H1 (cell line): Measurements from ENCODE around the gene COL20A1. TPM values are rescaled to one million over a fixed set of nuclear protein-coding genes. Genes with fewer than 3 reads are reported as not detected.
A peak's percentile ranks its signal among the peaks of the same experiment; 100 is the strongest.

ENCODE experiments used
- CTCF ChIA-PET: fragments of 300-600 bp; sonication (Branson Sonifier 250); formaldehyde crosslinking; loops from one replicate; lab custom pipeline; 2021; ENCODE audit not compliant: partially characterized antibody; lab: Charles Lee
- POLR2A ChIA-PET: fragments of 300-600 bp; sonication (Branson Sonifier 250); formaldehyde crosslinking; loops from one replicate; lab custom pipeline; 2021; ENCODE audit warnings: inconsistent platforms; ENCODE audit not compliant: partially characterized antibody; lab: Charles Lee
- DNase-seq, 2 experiments: peaks; one replicate each; pipeline versions ENCODE4 v3.0.0 to v3.0.0-alpha.2; 2010 to 2022; ENCODE audit warnings: low spot score in 2 of 2, low read depth in 1 of 2, mixed read lengths in 1 of 2
- FAIRE-seq: peaks from 2 replicates; lab custom pipeline; 2011; peaks lifted over from hg19 to GRCh38; lab: Jason Lieb, UNC
- H2AFZ ChIP-seq: 2 replicates; pipeline ENCODE4 v1.8.1; 2012; ENCODE audit warnings: low read length, inconsistent platforms
- H2AK5ac ChIP-seq: 2 replicates; pipeline ENCODE4 v1.6.1; 2013; ENCODE audit warnings: low read depth, low read length
- H2BK120ac ChIP-seq: replicated peaks from 2 replicates; pipeline ENCODE3; 2013; ENCODE audit warnings: low read depth, low read length, inconsistent platforms
- H2BK12ac ChIP-seq: 2 replicates; pipeline ENCODE4 v1.6.1; 2013; ENCODE audit warnings: low read depth, low read length
- H2BK15ac ChIP-seq: 2 replicates; pipeline ENCODE4 v1.6.1; 2013; ENCODE audit warnings: low read length
- H2BK20ac ChIP-seq: 2 replicates; pipeline ENCODE4 v1.6.1; 2013; ENCODE audit warnings: low read length
- H2BK5ac ChIP-seq: 2 replicates; pipeline ENCODE4 v1.6.1; 2013; ENCODE audit warnings: low read depth, low read length
- H3K14ac ChIP-seq: 2 replicates; pipeline ENCODE4 v1.6.1; 2013; ENCODE audit warnings: inconsistent platforms; ENCODE audit not compliant: insufficient read length
- H3K18ac ChIP-seq: 2 replicates; pipeline ENCODE4 v1.6.1; 2013; ENCODE audit warnings: low read length; ENCODE audit errors: extremely low read depth
- H3K23ac ChIP-seq: 2 replicates; pipeline ENCODE4 v1.6.1; 2013; ENCODE audit warnings: inconsistent platforms; ENCODE audit not compliant: insufficient read length
- H3K23me2 ChIP-seq: 2 replicates; pipeline ENCODE4 v1.6.1; 2013; ENCODE audit warnings: low read depth, low read length
- H3K27ac ChIP-seq: 2 replicates; pipeline ENCODE4 v1.6.1; 2011; ENCODE audit warnings: low read depth, low read length, inconsistent platforms
- H3K27me3 ChIP-seq, 4 experiments: replicated peaks in 1 of 4; 1 replicate in 1 of 4; 2 replicates in 3 of 4; pipeline versions ENCODE4 v1.6.1 to v1.8.1; 2011 to 2013; ENCODE audit warnings: low read length in 3 of 4, mild to moderate bottlenecking in 3 of 4, inconsistent platforms in 2 of 4, mixed read lengths in 2 of 4, moderate library complexity in 1 of 4; ENCODE audit not compliant: control insufficient read depth in 3 of 4, insufficient read depth in 3 of 4; ENCODE audit errors: extremely low read depth in 1 of 4
- H3K36me3 ChIP-seq, 4 experiments: 2 replicates each; pipeline versions ENCODE4 v1.6.1 to v1.8.1; 2011 to 2013; ENCODE audit warnings: mild to moderate bottlenecking in 4 of 4, low read length in 3 of 4, moderate library complexity in 2 of 4, control low read depth in 1 of 4, inconsistent platforms in 1 of 4; ENCODE audit not compliant: insufficient read depth in 4 of 4, control insufficient read depth in 2 of 4
- H3K4ac ChIP-seq: replicated peaks from 2 replicates; pipeline ENCODE3; 2013; ENCODE audit warnings: low read length, low read depth, mixed read lengths, inconsistent platforms; ENCODE audit not compliant: insufficient read length
- H3K4me1 ChIP-seq, 4 experiments: replicated peaks in 1 of 4; 1 replicate in 1 of 4; 2 replicates in 3 of 4; pipeline versions ENCODE4 v1.6.1 to v1.8.1; 2011 to 2013; ENCODE audit warnings: low read length in 3 of 4, inconsistent platforms in 2 of 4, mixed read lengths in 1 of 4; ENCODE audit not compliant: insufficient read depth in 4 of 4, control insufficient read depth in 3 of 4
- H3K4me2 ChIP-seq, 2 experiments: 2 replicates each; pipeline versions ENCODE4 v1.6.1 to v1.8.1; 2011 to 2013; ENCODE audit warnings: low read depth in 2 of 2, low read length in 2 of 2, control low read depth in 1 of 2, inconsistent platforms in 1 of 2, mild to moderate bottlenecking in 1 of 2; ENCODE audit not compliant: insufficient read depth in 1 of 2
- H3K4me3 ChIP-seq, 4 experiments: fragments of 200-600, 300-600 bp in 1 of 4; sonication (generic), shearing (Covaris generic), sonication (Bioruptor Twin) in 1 of 4; 2 replicates each; pipeline versions ENCODE4 v1.5.1 to v1.8.1; 2011 to 2016; ENCODE audit warnings: low read length in 4 of 4, low read depth in 3 of 4, control low read depth in 2 of 4, inconsistent platforms in 2 of 4, mild to moderate bottlenecking in 2 of 4, mixed read lengths in 1 of 4, moderate library complexity in 1 of 4; ENCODE audit not compliant: insufficient read depth in 2 of 4; ENCODE audit errors: extremely low read depth in 1 of 4
- H3K56ac ChIP-seq: replicated peaks from 2 replicates; pipeline ENCODE3; 2013; ENCODE audit warnings: low read depth, mild to moderate bottlenecking, mixed read lengths, low read length, inconsistent platforms; ENCODE audit not compliant: insufficient read length
- H3K79me1 ChIP-seq: 2 replicates; pipeline ENCODE4 v1.6.1; 2013; ENCODE audit warnings: low read depth, low read length, control low read depth
- H3K79me2 ChIP-seq, 2 experiments: 2 replicates each; pipeline versions ENCODE4 v1.6.1 to v1.8.1; 2012 to 2013; ENCODE audit warnings: low read length in 2 of 2, mild to moderate bottlenecking in 2 of 2, inconsistent platforms in 1 of 2; ENCODE audit not compliant: insufficient read depth in 2 of 2, control insufficient read depth in 1 of 2
- H3K9ac ChIP-seq, 4 experiments: replicated peaks in 1 of 4; 1 replicate in 1 of 4; 2 replicates in 3 of 4; pipeline versions ENCODE4 v1.6.1 to v1.8.1; 2011 to 2013; ENCODE audit warnings: low read depth in 3 of 4, low read length in 3 of 4, control low read depth in 2 of 4, mild to moderate bottlenecking in 2 of 4, moderate library complexity in 2 of 4, inconsistent platforms in 1 of 4; ENCODE audit errors: extremely low read depth in 1 of 4
- H3K9me3 ChIP-seq, 2 experiments: 2 replicates each; pipeline versions ENCODE4 v1.6.1 to v1.8.1; 2012 to 2013; ENCODE audit warnings: mild to moderate bottlenecking in 2 of 2, moderate library complexity in 2 of 2, control low read depth in 1 of 2, inconsistent platforms in 1 of 2, low read depth in 1 of 2, low read length in 1 of 2, mixed read lengths in 1 of 2; ENCODE audit not compliant: insufficient read depth in 2 of 2
- H4K20me1 ChIP-seq, 2 experiments: replicated peaks in 1 of 2; 2 replicates each; pipeline versions ENCODE3 to v1.8.1; 2011 to 2013; ENCODE audit warnings: inconsistent platforms in 2 of 2, low read length in 2 of 2, mild to moderate bottlenecking in 1 of 2; ENCODE audit not compliant: insufficient read depth in 2 of 2, control insufficient read depth in 1 of 2
- H4K5ac ChIP-seq: 2 replicates; pipeline ENCODE4 v1.6.1; 2013; ENCODE audit warnings: low read length, low read depth, mixed read lengths, inconsistent platforms; ENCODE audit not compliant: insufficient read length
- H4K8ac ChIP-seq: 2 replicates; pipeline ENCODE4 v1.8.0; 2013; ENCODE audit warnings: mild to moderate bottlenecking, moderate library complexity, low read length, inconsistent platforms; ENCODE audit not compliant: insufficient read depth; ENCODE audit errors: extremely low read depth
- H4K91ac ChIP-seq: replicated peaks from 2 replicates; pipeline ENCODE3; 2013; ENCODE audit warnings: low read length, mixed read lengths, inconsistent platforms; ENCODE audit not compliant: insufficient read length
- CBX8 ChIP-seq: fragments of 300-800, 300-1000 bp; sonication (generic); IDR thresholded peaks from 2 replicates; pipeline ENCODE4 v1.7.1; 2016; ENCODE audit warnings: low read depth, low read length, borderline replicate concordance
- CTBP2 ChIP-seq: IDR thresholded peaks from 2 replicates; pipeline ENCODE4 v1.7.0; 2011; ENCODE audit warnings: borderline replicate concordance, mild to moderate bottlenecking, moderate library complexity, mixed read lengths, low read length; ENCODE audit not compliant: insufficient read depth, insufficient read length
- EZH2 ChIP-seq: fragments of 200-600 bp; sonication (generic); IDR thresholded peaks from 2 replicates; pipeline ENCODE4 v1.7.1; 2012; ENCODE audit warnings: low read depth, mild to moderate bottlenecking, moderate library complexity, low read length, inconsistent platforms; ENCODE audit not compliant: severe bottlenecking
- KDM4A ChIP-seq: IDR thresholded peaks from one replicate; pipeline ENCODE4 v1.7.1; 2012; ENCODE audit warnings: low read depth, mild to moderate bottlenecking, moderate library complexity, low read length, inconsistent platforms; ENCODE audit not compliant: severe bottlenecking
- POLR2AphosphoS5 ChIP-seq: IDR thresholded peaks from 2 replicates; pipeline ENCODE4 v1.6.1; 2011; ENCODE audit warnings: low read depth, low read length
- POU5F1 ChIP-seq: IDR thresholded peaks from 2 replicates; pipeline ENCODE4 v1.6.1; 2011; ENCODE audit warnings: low read depth, mild to moderate bottlenecking, low read length, moderate library complexity
- SP4 ChIP-seq: IDR thresholded peaks from 2 replicates; pipeline ENCODE4 v1.6.1; 2012; ENCODE audit warnings: low read length, inconsistent platforms
- TAF7 ChIP-seq: optimal IDR thresholded peaks from 2 replicates; pipeline ENCODE3; 2011; ENCODE audit warnings: low read depth, mild to moderate bottlenecking, inconsistent platforms, low read length, moderate library complexity, borderline replicate concordance
- TCF12 ChIP-seq: IDR thresholded peaks from 2 replicates; pipeline ENCODE4 v1.6.1; 2011; ENCODE audit warnings: low read depth, mild to moderate bottlenecking, low read length
- WGBS, 2 experiments: shearing (Covaris generic) in 1 of 2; methylation state at CpG; one replicate each; pipeline versions ENCODE4 v1.1.6 to v1.1.7; 2013 to 2015; ENCODE audit warnings: low lambda C conversion rate in 2 of 2, mixed read lengths in 2 of 2, inconsistent platforms in 1 of 2, low coverage in 1 of 2, missing lambda C conversion rate in 1 of 2; ENCODE audit not compliant: insufficient replicate concordance in 2 of 2, insufficient coverage in 1 of 2, insufficient read length in 1 of 2; ENCODE audit errors: extremely low coverage in 1 of 2, missing lambda C conversion rate in 1 of 2; 5-methylcytosine and 5-hydroxymethylcytosine counted together
- polyA plus RNA-seq, 7 experiments: library from polyadenylated mRNA; depleted of rRNA in 3 of 7; stranded (reverse) in 5 of 7; unstranded in 2 of 7; fragments of >200 nt in 5 of 7; fragments of 200-250 nt in 2 of 7; gene quantifications; 1 replicate in 5 of 7; 2 replicates in 1 of 7; 4 replicates in 1 of 7; pipeline versions ENCODE4 v1.2.1 to v1.2.3, GENCODE V29; 2011 to 2013; ENCODE audit warnings: missing spikeins in 2 of 7, mixed read lengths in 2 of 7
- total RNA-seq: library from RNA; stranded (reverse); fragmentation: NEBNext Ultra II Directional; extraction: Animal tissue kit (Norgen Biotek cat#: 25700); gene quantifications from 2 replicates; pipeline ENCODE4 v1.2.1, GENCODE V29; 2021

COL20A1 gene
- total and polyA plus RNA-seq, 2 of the 8 experiments (the other 6 are each of a cell fraction or from before 2014, with no cell fraction given), result 0.19 to 0.21 TPM

DNA sequence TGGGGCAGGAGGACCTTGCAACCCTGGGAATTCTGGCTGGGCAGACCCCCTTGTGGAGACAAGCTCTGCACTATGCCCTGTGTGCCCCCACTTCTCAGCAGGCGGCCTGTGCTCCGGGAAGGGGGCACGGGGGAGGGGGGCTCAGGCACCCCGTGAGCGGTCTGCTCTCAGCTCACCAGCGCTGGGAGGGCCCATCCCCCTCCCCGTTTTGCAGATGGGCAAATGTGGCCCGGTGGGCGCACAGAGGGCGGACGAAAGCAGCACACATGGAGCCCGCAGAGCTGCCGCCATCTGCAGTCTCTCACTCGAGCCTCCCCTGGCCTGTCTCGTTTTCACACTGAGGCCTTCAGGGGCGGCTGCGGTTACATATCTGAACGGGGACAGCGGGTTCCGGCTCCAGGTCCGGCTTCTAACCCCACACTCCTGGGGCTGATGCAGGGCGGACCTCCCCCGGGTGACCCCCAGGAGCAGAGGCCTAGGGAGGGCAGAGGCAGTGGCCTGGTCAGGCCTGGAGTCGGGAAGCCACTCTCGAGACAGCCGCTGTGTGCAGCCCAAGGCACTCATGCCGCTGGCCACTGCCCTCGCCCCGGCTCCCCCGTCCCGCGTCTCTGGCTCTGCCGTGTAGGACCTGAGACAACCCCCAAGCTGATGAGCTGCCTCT lies 54.2 kb downstream of the COL20A1 start:
- WGBS, 2 experiments, result 91% methylated on average over 28 of the region's 33 CpGs; no CpG with 5 or more reads in 1 of the 2 experiments
- no peak overlapping the region for H2BK20ac ChIP-seq
- no peaks in the 10 kb centered on the region for H3K79me1 ChIP-seq
- no peak overlapping the region for H3K4me3 ChIP-seq
- H2BK120ac ChIP-seq, result no peak overlapping the region
- peaks cover 0 to 4% (median 4%) of the 10 kb centered on the region in 4 experiments; a peak in 5 of 7 replicates for H3K4me1 ChIP-seq
- H3K27ac ChIP-seq, result no peak overlapping the region
- no peak overlapping the region for H2BK12ac ChIP-seq
- DNase-seq (no peak), FAIRE-seq (no peak)
- H4K20me1 ChIP-seq, result peaks cover 0 to 2% of the 10 kb centered on the region in 2 experiments
- H3K4ac ChIP-seq, result no peak overlapping the region
- H3K14ac ChIP-seq, result no peak overlapping the region
- no peaks in the 10 kb centered on the region for H3K36me3 ChIP-seq
- no peak overlapping the region for H2BK15ac ChIP-seq
- H3K56ac ChIP-seq, result no peak overlapping the region
- H2BK5ac ChIP-seq, result no peak overlapping the region
- ChIA-PET CTCF (interaction anchor here (1.3 to 5.0 kb wide), 4 partner anchors 32 to 56 kb away, joined by 3 to 33 read pairs (median 6); no protein-coding TSS in a partner anchor), POLR2A (no interaction called here)
- H3K9ac ChIP-seq, result no peak overlapping the region
- no peaks in the 10 kb centered on the region for H3K79me2 ChIP-seq
- H3K18ac ChIP-seq, result no peak overlapping the region; the same call in 1 of the 2 replicates
- H2AK5ac ChIP-seq, result no peak overlapping the region
- no peak overlapping the region for H3K23ac ChIP-seq
- H2AFZ ChIP-seq, result no peak overlapping the region
- no peaks in the 10 kb centered on the region for H3K23me2 ChIP-seq
- 0 out of 2 replicates have a peak overlapping the region, but pooled peaks have one; percentile 21 for H4K8ac ChIP-seq
- no peaks in the 10 kb centered on the region for H3K27me3 ChIP-seq
- no peak overlapping the region for H4K91ac ChIP-seq
- no peak overlapping the region for H3K4me2 ChIP-seq
- peaks cover 0 to 8% of the 10 kb centered on the region in 2 experiments; a peak in 2 of 4 replicates for H3K9me3 ChIP-seq
- H4K5ac ChIP-seq, result no peak overlapping the region
- TF ChIP-seq TAF7 (no peak), CBX8 (no peak), EZH2 (no peak), POLR2AphosphoS5 (no peak), SP4 (no peak), CTBP2 (no peak), POU5F1 (no peak), KDM4A (no peak), TCF12 (no peak)
